HG02870 (cell line): Measurements from ENCODE around the gene ABI3.
"Not testable (repeated sequence)": the region's sequence is repeated elsewhere in the genome, so short reads cannot be mapped to it uniquely, and the experiment has no call there.

Source experiments
- ATAC-seq: cut with Tn5 transposase; IDR thresholded peaks from one replicate; pipeline ENCODE4 v1.9.1; 2021; ENCODE audit warnings: mild to moderate bottlenecking, moderate library complexity; ENCODE audit not compliant: unreplicated experiment

ABI3 gene

DNA sequence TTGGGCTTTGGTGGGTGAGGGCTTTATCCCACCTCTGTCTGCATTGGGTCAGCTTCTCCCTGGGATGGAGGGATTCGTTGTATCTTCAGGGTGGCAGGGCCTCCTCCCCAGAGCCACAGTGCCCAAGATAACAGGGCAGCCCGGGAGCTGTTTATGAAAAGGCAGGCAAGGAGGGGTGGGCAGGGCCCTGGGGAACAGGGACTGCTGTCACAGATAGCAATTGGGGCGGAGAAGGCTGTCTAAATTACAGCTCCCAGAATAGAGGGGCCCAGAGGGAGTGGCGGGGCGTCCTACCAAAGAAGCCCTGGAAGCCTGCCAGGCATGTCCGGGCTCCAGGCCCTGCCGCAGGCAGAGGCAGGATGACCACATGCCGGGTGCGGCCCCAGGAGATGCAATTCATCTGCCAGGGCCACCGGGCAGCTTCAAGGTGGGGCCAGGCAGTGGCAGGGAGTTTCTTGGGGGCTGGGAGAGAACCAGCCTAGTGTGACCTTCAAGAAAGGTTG is 38.8 kb downstream of the ABI3 start:
- no peak for ATAC-seq

DNA sequence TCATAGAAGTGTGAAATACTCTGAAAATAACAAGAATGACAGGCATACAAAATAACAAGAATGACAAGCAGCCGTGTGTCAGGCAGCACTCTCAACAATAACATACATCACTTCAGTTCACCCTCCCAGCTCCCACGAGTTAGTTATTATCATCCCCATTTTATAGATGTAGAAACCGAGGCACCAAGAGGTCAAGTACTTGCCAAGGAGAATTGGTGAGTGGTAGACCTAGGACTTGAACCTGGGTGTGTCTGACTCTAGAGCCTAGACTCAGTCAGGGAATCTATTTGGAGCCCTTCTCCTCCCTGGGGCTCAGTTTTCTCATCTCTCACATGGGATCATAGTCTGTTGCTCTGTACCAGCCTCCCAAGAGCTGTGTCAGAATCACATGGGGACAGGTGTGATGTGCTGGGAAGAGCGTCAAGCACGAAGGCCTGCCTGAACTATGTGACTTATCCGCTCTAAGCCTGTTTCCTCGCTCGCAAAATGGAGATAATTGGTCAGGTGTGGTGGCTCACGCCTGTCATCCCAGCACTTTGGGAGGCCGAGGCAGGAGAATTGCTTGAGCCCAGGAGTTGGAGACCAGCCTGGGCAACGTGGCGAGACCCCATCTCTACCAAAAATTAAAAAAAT is 39.5 kb downstream of the ABI3 start:
- ATAC-seq, result no peak

DNA sequence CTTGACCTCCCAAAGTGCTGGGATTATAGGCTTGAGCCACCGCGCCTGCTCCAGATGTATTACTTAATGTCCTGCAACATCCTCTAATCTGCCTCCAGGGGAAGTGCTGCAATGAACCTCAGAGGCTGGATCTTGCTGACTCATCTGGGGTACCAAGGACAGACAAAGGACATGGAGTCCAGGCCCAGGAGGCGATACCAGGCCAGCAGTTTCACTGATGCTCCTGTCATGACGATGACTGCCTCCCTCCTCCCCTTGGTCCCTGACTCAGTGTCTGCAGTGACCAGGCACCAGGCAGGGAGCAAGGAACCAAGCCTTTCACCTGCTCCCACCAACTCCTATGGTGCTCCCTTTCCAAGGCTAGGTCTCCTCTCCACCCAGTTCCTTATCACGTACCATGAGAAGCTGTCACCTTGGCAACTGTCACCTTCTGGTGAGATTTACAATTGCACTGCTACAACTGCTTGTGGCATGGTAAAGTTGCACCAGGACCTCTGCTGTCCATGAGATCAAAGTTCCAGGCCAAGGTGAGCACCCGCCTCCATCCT is 41.7 kb downstream of the ABI3 start:
- ATAC-seq, result no peak

DNA sequence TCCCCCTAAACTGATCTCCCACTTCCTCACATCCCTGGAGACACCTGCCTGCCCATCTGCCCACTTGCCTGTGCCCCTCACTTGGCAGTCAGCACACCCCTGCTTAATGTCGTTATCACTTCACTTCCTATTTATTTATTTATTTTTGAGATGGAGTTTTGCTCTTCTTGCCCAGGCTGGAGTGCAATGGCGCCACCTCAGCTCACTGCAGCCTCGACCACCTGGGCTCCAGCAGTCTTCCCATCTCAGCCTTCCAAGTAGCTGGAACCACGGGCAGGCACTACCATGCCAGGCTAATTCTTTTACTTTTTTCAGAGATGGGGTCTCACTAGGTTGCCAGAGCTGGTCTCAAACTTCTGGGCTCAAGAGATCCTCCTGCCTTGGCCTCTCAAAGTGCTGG is 43.6 kb downstream of the ABI3 start:
- ATAC-seq, result no peak

DNA sequence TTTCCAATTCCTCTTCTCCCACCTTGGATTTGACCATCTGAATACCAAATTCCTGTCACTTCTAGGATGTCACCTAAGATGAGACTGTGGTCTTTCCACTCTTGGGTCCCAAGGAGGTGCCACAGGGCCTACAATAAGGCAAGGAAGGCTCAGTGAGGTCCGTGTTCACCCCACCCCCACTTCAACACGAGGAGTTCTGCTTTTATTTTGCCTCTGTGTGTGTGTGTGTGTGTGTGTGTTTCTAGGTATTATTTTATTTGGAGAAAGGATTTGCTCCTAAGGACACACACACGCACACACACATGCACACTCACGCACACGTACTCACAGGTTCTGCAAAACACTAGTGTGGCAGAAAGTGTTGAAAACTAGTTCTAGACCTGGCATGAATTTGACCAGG is 44.6 kb downstream of the ABI3 start:
- ATAC-seq, result no peak

DNA sequence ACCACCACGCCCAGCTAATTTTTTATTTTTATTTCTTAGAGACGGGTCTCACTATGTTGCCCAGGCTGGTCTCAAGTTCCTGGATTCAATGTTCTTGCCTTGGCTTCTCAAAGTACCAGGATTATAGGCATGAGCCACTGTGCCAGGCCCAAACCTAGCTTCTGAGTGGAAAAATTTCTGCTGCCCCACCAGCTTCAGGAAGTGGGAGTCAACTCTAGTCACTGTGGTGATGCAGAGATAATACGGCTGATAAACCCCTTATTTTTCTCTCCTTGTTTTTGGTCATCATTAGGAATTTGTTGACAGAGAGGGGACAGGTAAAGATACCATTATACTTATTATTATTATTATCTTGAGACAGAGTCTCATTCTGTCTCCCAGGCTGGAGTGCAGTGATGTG is 47.9 kb downstream of the ABI3 start:
- ATAC-seq, result no peak

DNA sequence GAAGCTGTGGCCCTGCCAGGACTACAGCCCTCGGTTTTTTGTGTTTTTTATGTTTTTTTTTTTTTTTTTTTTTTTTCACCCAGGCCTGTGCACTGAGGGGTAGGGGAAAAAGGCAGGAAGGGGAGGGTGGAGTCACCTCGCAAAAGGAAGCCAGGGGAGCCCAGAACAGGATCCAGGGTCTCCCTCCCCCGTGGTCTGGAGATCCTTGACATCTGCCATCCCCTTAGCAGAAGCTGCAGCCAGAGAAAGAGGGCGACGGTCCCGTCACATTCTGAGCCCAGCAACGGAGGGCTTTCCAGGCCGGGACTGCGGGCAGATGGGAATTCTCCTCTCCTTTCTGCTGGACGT is 49.1 kb downstream of the ABI3 start:
- no peak for ATAC-seq

DNA sequence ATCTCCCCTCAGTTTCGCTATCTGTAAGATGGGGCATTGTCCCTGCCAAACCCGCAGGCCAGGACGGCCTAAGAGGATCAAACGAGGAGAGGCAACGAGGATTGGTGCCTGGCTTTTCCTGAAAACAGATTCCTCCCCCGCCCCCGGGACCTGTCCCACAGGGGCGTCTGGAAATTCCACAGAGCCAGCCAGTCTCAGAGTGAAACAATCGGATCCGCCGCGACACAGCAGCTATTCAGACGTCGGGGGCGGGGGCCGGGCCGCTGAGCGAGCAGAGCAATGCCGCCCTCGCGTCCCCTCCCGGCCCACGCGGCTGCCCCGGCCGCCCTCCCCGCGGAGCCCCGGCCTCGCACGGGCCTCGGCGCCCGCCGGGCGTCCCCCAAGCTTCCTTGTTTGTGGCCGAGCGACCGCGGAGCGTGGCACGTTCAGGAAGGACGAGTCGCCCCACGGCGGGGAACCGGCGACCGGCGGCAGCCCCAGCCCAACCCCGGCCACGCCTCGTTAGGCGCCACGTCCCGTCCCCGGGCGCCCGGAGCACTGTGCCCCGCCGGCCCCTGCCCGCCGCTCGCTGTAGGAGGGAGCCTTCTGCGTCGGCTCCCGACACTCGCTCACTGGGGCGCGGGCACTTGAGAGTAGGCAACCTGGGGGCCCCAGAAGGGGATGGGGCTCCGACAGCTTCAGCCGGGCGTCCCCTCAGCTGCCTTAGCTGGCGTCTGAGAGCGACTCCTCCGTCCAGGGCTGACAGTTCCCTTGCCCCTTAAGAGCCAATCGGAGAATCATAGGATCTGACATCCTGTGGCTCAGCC is 49.7 kb downstream of the ABI3 start:
- ATAC-seq, result no peak

DNA sequence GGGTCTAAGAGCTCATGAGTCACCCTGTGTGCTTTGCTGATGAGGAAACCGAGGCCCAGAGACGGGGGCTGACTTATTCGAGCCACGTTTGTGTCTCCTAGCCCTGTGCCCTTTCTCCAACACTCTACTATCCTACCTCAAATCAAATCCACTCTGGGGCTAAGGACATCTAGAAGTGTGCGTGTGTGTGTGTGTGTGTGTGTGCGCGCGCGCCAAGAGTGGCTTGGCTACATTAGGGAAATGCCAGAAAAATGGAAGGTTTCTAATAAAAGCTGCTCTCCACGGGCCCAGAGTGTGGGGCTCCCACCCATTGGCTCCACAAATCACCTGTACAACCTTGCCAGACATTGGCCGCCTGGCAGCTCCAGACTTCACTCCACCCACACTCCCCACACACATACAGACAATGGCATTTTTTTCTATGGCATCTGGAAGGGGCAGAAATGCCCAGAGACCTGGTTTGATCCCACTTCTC is 50.3 kb downstream of the ABI3 start:
- no peak for ATAC-seq

DNA sequence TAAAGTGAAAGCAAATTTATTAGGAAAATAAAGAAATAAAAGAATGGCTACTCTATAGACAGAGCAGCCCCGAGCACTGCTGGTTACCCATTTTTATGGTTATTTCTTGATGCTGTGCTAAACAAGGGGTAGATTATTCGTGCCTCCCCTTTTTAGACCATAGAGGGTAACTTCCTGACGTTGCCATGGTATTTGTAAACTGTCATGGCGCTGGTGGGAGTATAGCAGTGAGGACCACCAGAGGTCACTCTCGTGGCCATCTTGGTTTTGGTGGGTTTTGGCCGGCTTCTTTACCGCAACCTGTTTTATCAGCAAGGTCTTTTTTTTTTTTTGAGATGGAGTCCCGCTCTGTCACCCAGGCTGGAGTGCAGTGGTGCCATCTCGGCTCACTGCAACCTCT is 51.0 kb downstream of the ABI3 start:
- ATAC-seq, result not testable (repeated sequence)

DNA sequence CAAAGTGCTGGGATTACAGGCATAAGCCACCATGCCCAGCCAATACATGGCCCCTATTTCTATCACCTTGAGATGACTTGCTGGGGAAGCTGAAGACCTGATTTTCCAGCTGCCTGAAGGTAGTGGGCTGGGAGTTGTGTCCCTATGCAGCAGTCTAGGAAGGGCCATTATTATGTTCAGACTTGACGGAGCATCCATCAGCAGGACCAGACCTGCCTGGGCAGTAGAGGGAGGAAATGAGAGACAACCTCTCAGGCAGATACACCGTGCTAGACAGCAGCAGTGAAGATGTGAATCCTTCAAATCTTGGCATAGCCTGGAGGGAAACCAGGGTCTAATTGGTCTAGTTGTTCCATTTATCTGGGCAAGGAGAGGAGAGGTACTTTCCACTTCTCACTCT is 55.7 kb downstream of the ABI3 start:
- ATAC-seq, result no peak

DNA sequence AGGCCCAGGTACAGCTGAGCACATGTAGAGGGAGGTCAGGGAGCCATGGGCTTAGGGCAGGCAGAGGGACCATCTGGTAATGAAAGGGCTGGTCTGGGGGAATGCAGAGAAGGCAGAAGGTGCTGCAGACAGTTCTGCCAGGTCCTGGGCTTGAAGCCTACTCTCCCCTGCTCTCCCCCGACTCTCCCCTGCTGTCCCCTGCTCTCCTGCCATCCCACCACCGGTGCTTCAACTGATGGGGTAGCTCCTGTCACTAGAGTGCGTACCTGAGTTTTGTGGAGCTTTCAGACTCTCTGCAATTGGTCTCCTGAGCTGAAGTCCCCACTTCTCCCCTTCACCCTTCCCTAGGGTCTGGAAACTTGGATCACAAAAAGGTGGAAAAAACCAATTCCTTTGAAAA is 57.4 kb downstream of the ABI3 start:
- no peak for ATAC-seq

DNA sequence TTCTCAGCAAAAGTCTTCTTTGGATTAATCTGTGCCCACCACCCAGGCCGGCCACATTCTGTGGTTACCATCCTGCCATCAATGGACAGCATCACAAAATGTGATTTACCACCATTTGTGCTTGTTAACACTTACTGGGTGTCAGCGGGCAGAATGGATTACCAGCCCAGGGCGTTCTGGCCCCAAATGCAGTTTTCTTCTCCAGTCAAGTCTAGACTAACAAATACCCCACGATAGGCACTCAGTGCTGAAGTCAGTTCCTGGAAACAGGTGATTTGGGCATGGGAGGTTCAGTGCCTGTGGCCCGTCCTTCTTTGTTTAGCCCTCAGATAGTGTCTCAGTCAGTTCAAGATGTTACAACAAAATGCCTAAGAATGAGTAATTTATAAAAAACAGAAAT is 58.8 kb downstream of the ABI3 start:
- ATAC-seq, result no peak
